K562 (cell line): ENCODE data around the gene C22orf39. TPM values are rescaled to one million over a fixed set of nuclear protein-coding genes. Genes with fewer than 3 reads are reported as not detected.

Experiments
- CHD2 ChIP-seq: IDR thresholded peaks from 2 replicates; pipeline ENCODE4 v1.6.1; 2011; ENCODE audit warnings: low read depth, low read length
- ELF2 ChIP-seq: fragments of 250-450 bp; sonication (Bioruptor Pico); IDR thresholded peaks from 2 replicates; pipeline ENCODE4 v1.5.0; 2021; ENCODE audit warnings: mild to moderate bottlenecking
- GATAD2A ChIP-seq: fragments of 450-650 bp; IDR thresholded peaks from 2 replicates; pipeline ENCODE4 v1.6.1; 2017
- HSF4 ChIP-seq: fragments of 250-450 bp; sonication (Bioruptor Pico); IDR thresholded peaks from 2 replicates; pipeline ENCODE4 v2.1.2; 2022; ENCODE audit warnings: mild to moderate bottlenecking, moderate library complexity, borderline replicate concordance
- MXI1 ChIP-seq: IDR thresholded peaks from 2 replicates; pipeline ENCODE4 v1.6.1; 2011; ENCODE audit warnings: low read depth, mild to moderate bottlenecking, improper control_type of control experiment, low read length
- NCOA6 ChIP-seq: fragments of 450-650 bp; IDR thresholded peaks from 2 replicates; pipeline ENCODE4 v1.6.1; 2017; ENCODE audit warnings: mild to moderate bottlenecking
- YY1 ChIP-seq, 3 experiments: IDR thresholded peaks; 2 replicates each; pipeline ENCODE4 v1.6.1; 2011; ENCODE audit warnings: low read length in 2 of 3, mild to moderate bottlenecking in 2 of 3, moderate library complexity in 2 of 3, borderline replicate concordance in 1 of 3, control low read depth in 1 of 3, low read depth in 1 of 3; ENCODE audit not compliant: insufficient read depth in 3 of 3, insufficient replicate concordance in 2 of 3, control insufficient read depth in 1 of 3, insufficient read length in 1 of 3; ENCODE audit errors: extremely low read depth in 1 of 3
- ZNF699 ChIP-seq: fragments of 250-450 bp; sonication (Bioruptor Pico); IDR thresholded peaks from 2 replicates; pipeline ENCODE4 v1.8.0; 2021; ENCODE audit warnings: mild to moderate bottlenecking, moderate library complexity; ENCODE audit not compliant: insufficient replicate concordance
- ZNF75A ChIP-seq: fragments of 450-650 bp; formaldehyde crosslinking; IDR thresholded peaks from 2 replicates; pipeline ENCODE4 v1.4.0; 2020; ENCODE audit warnings: mild to moderate bottlenecking
- ZSCAN29 ChIP-seq: fragments of 450-650 bp; IDR thresholded peaks from 2 replicates; pipeline ENCODE4 v1.6.1; 2017
- polyA plus RNA-seq, 8 experiments: library from polyadenylated mRNA; depleted of rRNA in 4 of 8; stranded (reverse) in 5 of 8; unstranded in 3 of 8; fragments of >200 nt; fragmentation: Nextera tagmentation in 2 of 8; fragmentation: Illumina TruSeq in 1 of 8; extraction: Ambion mirVana in 2 of 8; extraction: Trizol in 1 of 8; gene quantifications; 2 replicates each; pipeline versions ENCODE4 v1.2.1 to v1.2.3, GENCODE V29; 2011 to 2014; ENCODE audit warnings: inconsistent platforms in 1 of 8, missing spikeins in 1 of 8
- total RNA-seq, 7 experiments: library from RNA; depleted of rRNA in 6 of 7; stranded (reverse); fragments of >200 nt in 6 of 7; fragmentation: Illumina TruSeq in 2 of 7; extraction: Trizol in 2 of 7; gene quantifications; 2 replicates each; pipeline versions ENCODE4 v1.2.1 to v1.2.3, GENCODE V29; 2011 to 2021; ENCODE audit warnings: low replicate concordance in 1 of 7
- TF ChIP-seq, protein P1 (sequence below): sonication (generic); formaldehyde crosslinking; IDR thresholded peaks from 2 replicates; pipeline ENCODE4 v1.8.1; 2023; ENCODE audit warnings: missing genetic modification reagents, mild to moderate bottlenecking, borderline replicate concordance
- TF ChIP-seq, protein P2 (sequence below), 2 experiments: fragments of 450-650 bp in 1 of 2; sonication (generic) in 1 of 2; formaldehyde crosslinking; conservative IDR thresholded peaks; 2 replicates each; pipeline versions ENCODE4 v1.4.0 to v1.8.1; 2020 to 2022; ENCODE audit warnings: mild to moderate bottlenecking in 1 of 2, missing genetic modification reagents in 1 of 2
- TF ChIP-seq, protein P3 (sequence below): sonication (generic); formaldehyde crosslinking; IDR thresholded peaks from 2 replicates; pipeline ENCODE4 v1.8.1; 2023; ENCODE audit warnings: mild to moderate bottlenecking, missing genetic modification reagents
- TF ChIP-seq, protein P4 (sequence below), 2 experiments: fragments of 450-650 bp; conservative IDR thresholded peaks; 2 replicates each; pipeline ENCODE4 v1.6.1; 2017; ENCODE audit warnings: mild to moderate bottlenecking in 2 of 2, moderate library complexity in 2 of 2

The C22orf39 gene
- total and polyA plus RNA-seq, 9 of the 15 experiments (the other 6 are each of a cell fraction or from before 2014, with no cell fraction given), result 20.4 to 139 (median 66.8) TPM

DNA sequence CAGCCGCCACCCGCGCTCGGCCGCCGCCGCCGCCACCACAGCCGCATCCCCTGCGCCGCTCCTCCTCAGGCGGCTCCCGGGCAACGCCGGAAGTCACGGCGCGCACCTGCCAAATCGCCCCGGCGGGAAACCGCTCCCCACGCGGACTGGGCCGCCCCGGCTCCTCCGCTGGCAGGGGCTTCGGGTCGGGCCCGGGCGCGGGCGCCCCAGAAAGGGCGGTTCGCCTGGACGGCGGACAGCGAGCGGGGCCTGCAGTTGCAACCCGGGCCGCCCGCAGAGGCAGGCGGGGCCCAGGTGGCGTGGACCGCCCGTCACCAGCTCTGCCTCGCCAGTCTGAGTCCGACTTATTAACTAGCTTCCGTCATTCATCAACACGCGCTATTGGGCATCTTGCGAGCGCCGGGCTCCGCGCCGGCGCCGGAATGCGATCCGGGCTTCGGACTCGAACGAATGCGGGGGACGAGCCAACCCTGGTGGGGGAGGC, 15.8 kb downstream of the C22orf39 start, which contains the start of gene HIRA (continued):
- TF ChIP-seq, protein P1, sequence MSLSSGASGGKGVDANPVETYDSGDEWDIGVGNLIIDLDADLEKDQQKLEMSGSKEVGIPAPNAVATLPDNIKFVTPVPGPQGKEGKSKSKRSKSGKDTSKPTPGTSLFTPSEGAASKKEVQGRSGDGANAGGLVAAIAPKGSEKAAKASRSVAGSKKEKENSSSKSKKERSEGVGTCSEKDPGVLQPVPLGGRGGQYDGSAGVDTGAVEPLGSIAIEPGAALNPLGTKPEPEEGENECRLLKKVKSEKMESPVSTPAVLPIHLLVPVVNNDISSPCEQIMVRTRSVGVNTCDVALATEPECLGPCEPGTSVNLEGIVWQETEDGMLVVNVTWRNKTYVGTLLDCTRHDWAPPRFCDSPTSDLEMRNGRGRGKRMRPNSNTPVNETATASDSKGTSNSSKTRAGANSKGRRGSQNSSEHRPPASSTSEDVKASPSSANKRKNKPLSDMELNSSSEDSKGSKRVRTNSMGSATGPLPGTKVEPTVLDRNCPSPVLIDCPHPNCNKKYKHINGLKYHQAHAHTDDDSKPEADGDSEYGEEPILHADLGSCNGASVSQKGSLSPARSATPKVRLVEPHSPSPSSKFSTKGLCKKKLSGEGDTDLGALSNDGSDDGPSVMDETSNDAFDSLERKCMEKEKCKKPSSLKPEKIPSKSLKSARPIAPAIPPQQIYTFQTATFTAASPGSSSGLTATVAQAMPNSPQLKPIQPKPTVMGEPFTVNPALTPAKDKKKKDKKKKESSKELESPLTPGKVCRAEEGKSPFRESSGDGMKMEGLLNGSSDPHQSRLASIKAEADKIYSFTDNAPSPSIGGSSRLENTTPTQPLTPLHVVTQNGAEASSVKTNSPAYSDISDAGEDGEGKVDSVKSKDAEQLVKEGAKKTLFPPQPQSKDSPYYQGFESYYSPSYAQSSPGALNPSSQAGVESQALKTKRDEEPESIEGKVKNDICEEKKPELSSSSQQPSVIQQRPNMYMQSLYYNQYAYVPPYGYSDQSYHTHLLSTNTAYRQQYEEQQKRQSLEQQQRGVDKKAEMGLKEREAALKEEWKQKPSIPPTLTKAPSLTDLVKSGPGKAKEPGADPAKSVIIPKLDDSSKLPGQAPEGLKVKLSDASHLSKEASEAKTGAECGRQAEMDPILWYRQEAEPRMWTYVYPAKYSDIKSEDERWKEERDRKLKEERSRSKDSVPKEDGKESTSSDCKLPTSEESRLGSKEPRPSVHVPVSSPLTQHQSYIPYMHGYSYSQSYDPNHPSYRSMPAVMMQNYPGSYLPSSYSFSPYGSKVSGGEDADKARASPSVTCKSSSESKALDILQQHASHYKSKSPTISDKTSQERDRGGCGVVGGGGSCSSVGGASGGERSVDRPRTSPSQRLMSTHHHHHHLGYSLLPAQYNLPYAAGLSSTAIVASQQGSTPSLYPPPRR (CRISPR knock-in tag), result no peak
- TF ChIP-seq YY1 (IDR thresholded peaks at IDR 0.05; ENCODE audit: borderline replicate concordance in 1 of 3, control insufficient read depth in 1 of 3, extremely low read depth in 1 of 3, insufficient read depth in 3 of 3, insufficient read length in 1 of 3, insufficient replicate concordance in 2 of 3, low read depth in 1 of 3, low read length in 2 of 3), result peak in 2 of 3 experiments; percentile 50 to 91
- TF ChIP-seq HSF4 (CRISPR knock-in tag), result peak; percentile 84
- peak; percentile 84 for TF ChIP-seq MXI1
- TF ChIP-seq GATAD2A, result no peak
- TF ChIP-seq ZNF75A (CRISPR knock-in tag), result no peak; the same call in 1 of the 2 replicates
- TF ChIP-seq, protein P2, sequence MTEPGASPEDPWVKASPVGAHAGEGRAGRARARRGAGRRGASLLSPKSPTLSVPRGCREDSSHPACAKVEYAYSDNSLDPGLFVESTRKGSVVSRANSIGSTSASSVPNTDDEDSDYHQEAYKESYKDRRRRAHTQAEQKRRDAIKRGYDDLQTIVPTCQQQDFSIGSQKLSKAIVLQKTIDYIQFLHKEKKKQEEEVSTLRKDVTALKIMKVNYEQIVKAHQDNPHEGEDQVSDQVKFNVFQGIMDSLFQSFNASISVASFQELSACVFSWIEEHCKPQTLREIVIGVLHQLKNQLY (CRISPR knock-in tag; conservative IDR thresholded peaks at IDR 0.05), result peak in 1 of 2 experiments; percentile 38; a peak in 2 of 4 replicates
- TF ChIP-seq, protein P3, sequence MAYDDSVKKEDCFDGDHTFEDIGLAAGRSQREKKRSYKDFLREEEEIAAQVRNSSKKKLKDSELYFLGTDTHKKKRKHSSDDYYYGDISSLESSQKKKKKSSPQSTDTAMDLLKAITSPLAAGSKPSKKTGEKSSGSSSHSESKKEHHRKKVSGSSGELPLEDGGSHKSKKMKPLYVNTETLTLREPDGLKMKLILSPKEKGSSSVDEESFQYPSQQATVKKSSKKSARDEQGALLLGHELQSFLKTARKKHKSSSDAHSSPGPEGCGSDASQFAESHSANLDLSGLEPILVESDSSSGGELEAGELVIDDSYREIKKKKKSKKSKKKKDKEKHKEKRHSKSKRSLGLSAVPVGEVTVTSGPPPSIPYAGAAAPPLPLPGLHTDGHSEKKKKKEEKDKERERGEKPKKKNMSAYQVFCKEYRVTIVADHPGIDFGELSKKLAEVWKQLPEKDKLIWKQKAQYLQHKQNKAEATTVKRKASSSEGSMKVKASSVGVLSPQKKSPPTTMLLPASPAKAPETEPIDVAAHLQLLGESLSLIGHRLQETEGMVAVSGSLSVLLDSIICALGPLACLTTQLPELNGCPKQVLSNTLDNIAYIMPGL (CRISPR knock-in tag), result peak; percentile 25; the same call in 1 of the 2 replicates
- no peak for TF ChIP-seq ZNF699 (CRISPR knock-in tag)
- TF ChIP-seq, protein P4, sequence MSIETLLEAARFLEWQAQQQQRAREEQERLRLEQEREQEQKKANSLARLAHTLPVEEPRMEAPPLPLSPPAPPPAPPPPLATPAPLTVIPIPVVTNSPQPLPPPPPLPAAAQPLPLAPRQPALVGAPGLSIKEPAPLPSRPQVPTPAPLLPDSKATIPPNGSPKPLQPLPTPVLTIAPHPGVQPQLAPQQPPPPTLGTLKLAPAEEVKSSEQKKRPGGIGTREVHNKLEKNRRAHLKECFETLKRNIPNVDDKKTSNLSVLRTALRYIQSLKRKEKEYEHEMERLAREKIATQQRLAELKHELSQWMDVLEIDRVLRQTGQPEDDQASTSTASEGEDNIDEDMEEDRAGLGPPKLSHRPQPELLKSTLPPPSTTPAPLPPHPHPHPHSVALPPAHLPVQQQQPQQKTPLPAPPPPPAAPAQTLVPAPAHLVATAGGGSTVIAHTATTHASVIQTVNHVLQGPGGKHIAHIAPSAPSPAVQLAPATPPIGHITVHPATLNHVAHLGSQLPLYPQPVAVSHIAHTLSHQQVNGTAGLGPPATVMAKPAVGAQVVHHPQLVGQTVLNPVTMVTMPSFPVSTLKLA (conservative IDR thresholded peaks at IDR 0.05), result no peak
- TF ChIP-seq NCOA6, result no peak
- TF ChIP-seq ZSCAN29, result no peak
- TF ChIP-seq CHD2, result peak; percentile 63
- peak; percentile 87; the same call in 1 of the 2 replicates for TF ChIP-seq ELF2 (CRISPR knock-in tag)
